OCI-LY1 (cell line): ENCODE data around the gene TTYH1.

Experiments
- H2AFZ ChIP-seq: fragments of 200-600 bp; sonication (generic), shearing (Covaris generic); 2 replicates; pipeline ENCODE4 v1.6.0; 2014; ENCODE audit warnings: antibody characterized with exemption, mild to moderate bottlenecking, low read length
- H3F3A ChIP-seq: fragments of 200-600 bp; sonication (generic), shearing (Covaris generic); 2 replicates; pipeline ENCODE4 v1.6.0; 2014; ENCODE audit warnings: mild to moderate bottlenecking, antibody characterized with exemption, low read length, moderate library complexity; ENCODE audit not compliant: insufficient read depth
- H3K27ac ChIP-seq: fragments of 200-600 bp; sonication (generic); 2 replicates; pipeline ENCODE4 v1.5.1; 2014; ENCODE audit warnings: low read length, mixed run types, mild to moderate bottlenecking, low read depth; ENCODE audit not compliant: poor library complexity, severe bottlenecking
- H3K27me3 ChIP-seq: fragments of 200-600 bp; sonication (generic); 2 replicates; pipeline ENCODE4 v1.6.0; 2014; ENCODE audit warnings: antibody characterized with exemption, mild to moderate bottlenecking, low read length, moderate library complexity; ENCODE audit not compliant: insufficient read depth
- H3K36me3 ChIP-seq: fragments of 200-600 bp; sonication (generic); 2 replicates; pipeline ENCODE4 v1.6.1; 2014; ENCODE audit warnings: mild to moderate bottlenecking, antibody characterized with exemption, low read length, moderate library complexity, mixed read lengths; ENCODE audit not compliant: insufficient read depth
- H3K4me1 ChIP-seq: fragments of 200-600 bp; sonication (generic); 2 replicates; pipeline ENCODE4 v1.5.1; 2014; ENCODE audit warnings: mild to moderate bottlenecking, low read length, moderate library complexity; ENCODE audit not compliant: insufficient read depth, severe bottlenecking
- H3K4me2 ChIP-seq: fragments of 200-600 bp; sonication (generic), shearing (Covaris generic); 2 replicates; pipeline ENCODE4 v1.6.1; 2014; ENCODE audit warnings: low read length
- H3K4me3 ChIP-seq: fragments of 200-600 bp; sonication (generic); 2 replicates; pipeline ENCODE4 v1.5.1; 2014; ENCODE audit warnings: low read length, low read depth, mild to moderate bottlenecking, mixed read lengths; ENCODE audit not compliant: poor library complexity, severe bottlenecking
- H3K79me2 ChIP-seq: fragments of 200-600 bp; shearing (Covaris generic); 2 replicates; pipeline ENCODE4 v1.6.1; 2016; ENCODE audit warnings: mixed run types, low read length, mixed read lengths; ENCODE audit not compliant: insufficient read depth
- H3K9ac ChIP-seq: fragments of 200-600 bp; sonication (generic), shearing (Covaris generic); 2 replicates; pipeline ENCODE4 v1.6.1; 2014; ENCODE audit warnings: mild to moderate bottlenecking, low read length, mixed read lengths
- H3K9me2 ChIP-seq: fragments of 200-600 bp; sonication (generic), shearing (Covaris generic); 2 replicates; pipeline ENCODE4 v1.6.1; 2014; ENCODE audit warnings: low read depth, mild to moderate bottlenecking, low read length, mixed read lengths
- H3K9me3 ChIP-seq: fragments of 200-600 bp; shearing (Covaris generic); 2 replicates; pipeline ENCODE4 v1.6.1; 2014; ENCODE audit warnings: low read length, mixed read lengths
- H4K20me1 ChIP-seq: fragments of 200-600 bp; sonication (generic), shearing (Covaris generic); 2 replicates; pipeline ENCODE4 v1.6.0; 2016; ENCODE audit warnings: mild to moderate bottlenecking, low read length; ENCODE audit not compliant: insufficient read depth
- CTCF ChIP-seq: fragments of 200-600 bp; sonication (generic), shearing (Covaris generic); IDR thresholded peaks from 2 replicates; pipeline ENCODE4 v1.5.1; 2017; ENCODE audit warnings: mild to moderate bottlenecking, antibody characterized with exemption, low read length, moderate library complexity, mixed read lengths
- EZH2 ChIP-seq: fragments of 200-600 bp; sonication (generic), shearing (Covaris generic); IDR thresholded peaks from 2 replicates; pipeline ENCODE4 v1.8.0; 2017; ENCODE audit warnings: borderline replicate concordance, mixed run types, mild to moderate bottlenecking, antibody characterized with exemption, low read length, moderate library complexity, mixed read lengths

The TTYH1 gene

GRCh38 chr19:54387991-54388801 lies 27.1 kb upstream of the TTYH1 start:
- TF ChIP-seq EZH2 (no peak), CTCF (no peak)
- H3K9me3 ChIP-seq = no peaks in the 10 kb centered on the region
- H3F3A ChIP-seq = no peaks in the 10 kb centered on the region
- H3K4me2 ChIP-seq = peak overlapping the region; percentile 42
- no peak overlapping the region for H3K9ac ChIP-seq
- H3K36me3 ChIP-seq = no peaks in the 10 kb centered on the region; the same call in 1 of the 2 replicates
- no peaks in the 10 kb centered on the region for H3K9me2 ChIP-seq
- no peaks in the 10 kb centered on the region for H3K79me2 ChIP-seq
- no peak overlapping the region for H3K27ac ChIP-seq
- peaks cover 3% of the 10 kb centered on the region; the same call in 1 of the 2 replicates for H3K27me3 ChIP-seq
- no peaks in the 10 kb centered on the region for H4K20me1 ChIP-seq
- no peak overlapping the region for H2AFZ ChIP-seq
- H3K4me3 ChIP-seq = no peak overlapping the region
- peaks cover 18% of the 10 kb centered on the region for H3K4me1 ChIP-seq

- Histone ChIP-seq H3K4me2 (peak overlapping the region; percentile 42), H3F3A (no peaks in the 10 kb centered on the region), H3K4me3 (no peak overlapping the region), H3K9me3 (no peaks in the 10 kb centered on the region), H4K20me1 (no peaks in the 10 kb centered on the region), H3K27ac (no peak overlapping the region), H2AFZ (no peak overlapping the region), H3K27me3 (peaks cover 3% of the 10 kb centered on the region; the same call in 1 of the 2 replicates), H3K36me3 (no peaks in the 10 kb centered on the region; the same call in 1 of the 2 replicates), H3K9me2 (no peaks in the 10 kb centered on the region), H3K79me2 (no peaks in the 10 kb centered on the region), H3K9ac (no peak overlapping the region), H3K4me1 (peaks cover 18% of the 10 kb centered on the region)
- TF ChIP-seq CTCF (no peak), EZH2 (no peak)
These were observed 26.5 kb upstream of the TTYH1 start for GRCh38 chr19:54388802-54389139.

- Histone ChIP-seq H3K27ac (no peak overlapping the region), H3K36me3 (no peaks in the 10 kb centered on the region; the same call in 1 of the 2 replicates), H3K9me3 (no peaks in the 10 kb centered on the region), H3K9ac (no peak overlapping the region), H3K4me2 (no peak overlapping the region), H3K79me2 (no peaks in the 10 kb centered on the region), H4K20me1 (no peaks in the 10 kb centered on the region), H3K4me3 (no peak overlapping the region), H3K9me2 (no peaks in the 10 kb centered on the region), H3K27me3 (peaks cover 3% of the 10 kb centered on the region; the same call in 1 of the 2 replicates), H2AFZ (no peak overlapping the region), H3K4me1 (peaks cover 18% of the 10 kb centered on the region), H3F3A (no peaks in the 10 kb centered on the region)
- no peak for TF ChIP-seq EZH2
- no peak for TF ChIP-seq CTCF
These were observed 25.7 kb upstream of the TTYH1 start for GRCh38 chr19:54389553-54389952.
